Activated CD4-positive, alpha-beta T cell treated with anti-CD3 and anti-CD28 coated beads for 36 hours (primary cell): ENCODE results near the gene CYS1. TPM values are rescaled to one million over a fixed set of nuclear protein-coding genes. Genes with fewer than 3 reads are reported as not detected.

Experiments
- ATAC-seq: fragments of 200-7000 bp; cut with Tn5 transposase; one replicate; pipeline ENCODE4 v1.10.0; 2021; ENCODE audit warnings: mild to moderate bottlenecking, moderate library complexity
- CTCF ChIA-PET: fragments of 350-600 bp; sonication (Branson Sonifier 250); formaldehyde crosslinking; loops from one replicate; lab custom pipeline; 2021; ENCODE audit warnings: antibody characterized with exemption; lab: Charles Lee
- POLR2A ChIA-PET: fragments of 350-600 bp; sonication (Branson Sonifier 250); formaldehyde crosslinking; loops from one replicate; lab custom pipeline; 2021; ENCODE audit warnings: antibody characterized with exemption, inconsistent platforms; lab: Charles Lee
- DNase-seq: peaks from one replicate; pipeline ENCODE4 v3.0.0-alpha.2; 2020
- H3K27ac Mint-ChIP-seq: one replicate; pipeline ENCODE4 v1.8.0; 2021; ENCODE audit warnings: mixed read lengths
- H3K27me3 Mint-ChIP-seq: one replicate; pipeline ENCODE4 v1.8.0; 2021; ENCODE audit warnings: mixed read lengths
- H3K36me3 Mint-ChIP-seq: one replicate; pipeline ENCODE4 v1.8.0; 2021; ENCODE audit warnings: low read depth, mixed read lengths
- H3K4me1 Mint-ChIP-seq: one replicate; pipeline ENCODE4 v1.8.0; 2021; ENCODE audit warnings: mixed read lengths
- H3K4me3 Mint-ChIP-seq: one replicate; pipeline ENCODE4 v1.8.0; 2021; ENCODE audit warnings: mild to moderate bottlenecking, moderate library complexity, mixed read lengths
- H3K9me3 Mint-ChIP-seq: one replicate; pipeline ENCODE4 v1.8.0; 2021; ENCODE audit warnings: low read depth, mixed read lengths
- intact Hi-C, 2 experiments: fragments of 100-400 bp; cut with DNase I in 1 of 2; cut with micrococcal nuclease in 1 of 2; formaldehyde crosslinking; loops; one replicate each; pipeline versions ENCODE4 v1.14.2 to v1.15.1; 2022 to 2024; cut with DNase I, micrococcal nuclease
- total RNA-seq, 2 experiments: library from RNA; stranded (reverse); gene quantifications; one replicate each; pipeline ENCODE4 v1.2.3, GENCODE V29; 2021

CYS1 gene
- total RNA-seq, 2 experiments from 2014 or later = not detected

GRCh38 chr2:10059552-10060335, 20.5 kb downstream of the CYS1 start:
- peaks cover 5% of the 10 kb centered on the region for H3K4me1 Mint-ChIP-seq
- H3K9me3 Mint-ChIP-seq = no peaks in the 10 kb centered on the region
- peaks cover 2% of the 10 kb centered on the region for H3K27me3 Mint-ChIP-seq
- H3K4me3 Mint-ChIP-seq = no peak overlapping the region
- no peak for DNase-seq
- CTCF ChIA-PET = interaction anchor here (0.7 to 0.8 kb wide), 3 partner anchors 9 to 17 kb away, joined by 3 read pairs; no protein-coding TSS in a partner anchor
- no peak for ATAC-seq
- no peaks in the 10 kb centered on the region for H3K36me3 Mint-ChIP-seq
- intact Hi-C loops = no loop called here
- POLR2A ChIA-PET = no interaction called here
- no peak overlapping the region for H3K27ac Mint-ChIP-seq

GRCh38 chr2:10059016-10059351, 21.2 kb downstream of the CYS1 start:
- intact Hi-C loops = no loop called here
- POLR2A ChIA-PET = no interaction called here
- H3K4me1 Mint-ChIP-seq = peaks cover 5% of the 10 kb centered on the region
- no peak for ATAC-seq
- no peak overlapping the region for H3K4me3 Mint-ChIP-seq
- H3K9me3 Mint-ChIP-seq = no peaks in the 10 kb centered on the region
- H3K27me3 Mint-ChIP-seq = peaks cover 2% of the 10 kb centered on the region
- H3K36me3 Mint-ChIP-seq = no peaks in the 10 kb centered on the region
- DNase-seq = no peak
- CTCF ChIA-PET = interaction anchor here (0.7 kb wide), 1 partner anchor 18 kb away, joined by 3 read pairs; no protein-coding TSS in a partner anchor
- no peak overlapping the region for H3K27ac Mint-ChIP-seq

- H3K9me3 Mint-ChIP-seq = no peaks in the 10 kb centered on the region
- ChIA-PET POLR2A (no interaction called here), CTCF (interaction anchor here (0.6 to 2.5 kb wide), 9 partner anchors 10 to 378 kb away, joined by 3 to 12 read pairs (median 4); no protein-coding TSS in a partner anchor)
- no peak overlapping the region for H3K27ac Mint-ChIP-seq
- DNase-seq = no peak
- no peak for ATAC-seq
- H3K4me3 Mint-ChIP-seq = no peak overlapping the region
- H3K27me3 Mint-ChIP-seq = peaks cover 2% of the 10 kb centered on the region
- intact Hi-C loops = no loop called here
- peaks cover 5% of the 10 kb centered on the region for H3K4me1 Mint-ChIP-seq
- H3K36me3 Mint-ChIP-seq = no peaks in the 10 kb centered on the region
These were observed 21.8 kb downstream of the CYS1 start for GRCh38 chr2:10058251-10059015.

GRCh38 chr2:10057231-10058107, 22.7 kb downstream of the CYS1 start:
- peaks cover 5% of the 10 kb centered on the region for H3K4me1 Mint-ChIP-seq
- POLR2A ChIA-PET = interaction anchor here (0.7 to 1.2 kb wide), 2 partner anchors 71 to 99 kb away, joined by 3 read pairs; no protein-coding TSS in a partner anchor
- no peak overlapping the region for H3K4me3 Mint-ChIP-seq
- DNase-seq (peak; percentile 61), ATAC-seq (peak; percentile 53)
- CTCF ChIA-PET = interaction anchor here (0.6 to 2.5 kb wide), 22 partner anchors 9 to 1127 kb away, joined by 3 to 12 read pairs (median 4); no protein-coding TSS in a partner anchor
- intact Hi-C loops = no loop called here
- H3K27me3 Mint-ChIP-seq = peaks cover 2% of the 10 kb centered on the region
- no peaks in the 10 kb centered on the region for H3K9me3 Mint-ChIP-seq
- H3K36me3 Mint-ChIP-seq = no peaks in the 10 kb centered on the region
- no peak overlapping the region for H3K27ac Mint-ChIP-seq

- ChIA-PET POLR2A (interaction anchor here (0.7 kb wide), 1 partner anchor 100 kb away, joined by 3 read pairs; no protein-coding TSS in a partner anchor), CTCF (interaction anchor here (0.7 to 2.5 kb wide), 12 partner anchors 8 to 1126 kb away, joined by 3 to 12 read pairs (median 4); no protein-coding TSS in a partner anchor)
- H3K4me3 Mint-ChIP-seq = no peak overlapping the region
- peaks cover 2% of the 10 kb centered on the region for H3K27me3 Mint-ChIP-seq
- H3K27ac Mint-ChIP-seq = no peak overlapping the region
- ATAC-seq = no peak
- H3K36me3 Mint-ChIP-seq = peaks cover 5% of the 10 kb centered on the region
- no peak for DNase-seq
- H3K4me1 Mint-ChIP-seq = peaks cover 5% of the 10 kb centered on the region
- intact Hi-C loops = no loop called here
- H3K9me3 Mint-ChIP-seq = no peaks in the 10 kb centered on the region
These were observed 23.8 kb downstream of the CYS1 start for GRCh38 chr2:10056439-10056838.

GRCh38 chr2:10054976-10055375, 25.2 kb downstream of the CYS1 start:
- Mint-ChIP-seq H3K27ac (no peak overlapping the region), H3K9me3 (no peaks in the 10 kb centered on the region), H3K27me3 (peaks cover 2% of the 10 kb centered on the region), H3K36me3 (peaks cover 5% of the 10 kb centered on the region), H3K4me1 (peaks cover 5% of the 10 kb centered on the region), H3K4me3 (no peak overlapping the region)
- ChIA-PET CTCF (interaction anchor here (1.6 kb wide), 1 partner anchor 71 kb away, joined by 5 read pairs; no protein-coding TSS in a partner anchor), POLR2A (interaction anchor here (0.6 kb wide), 1 partner anchor 11 kb away, joined by 3 read pairs; no protein-coding TSS in a partner anchor)
- ATAC-seq = no peak
- intact Hi-C loops = no loop called here
- DNase-seq = no peak

GRCh38 chr2:10054424-10054823, 25.8 kb downstream of the CYS1 start:
- Mint-ChIP-seq H3K27ac (no peak overlapping the region), H3K27me3 (peaks cover 2% of the 10 kb centered on the region), H3K9me3 (no peaks in the 10 kb centered on the region), H3K36me3 (peaks cover 5% of the 10 kb centered on the region), H3K4me3 (no peak overlapping the region), H3K4me1 (peaks cover 5% of the 10 kb centered on the region)
- ChIA-PET CTCF (interaction anchor here (1.6 kb wide), 1 partner anchor 70 kb away, joined by 5 read pairs; no protein-coding TSS in a partner anchor), POLR2A (no interaction called here)
- DNase-seq = no peak
- intact Hi-C loops = no loop called here
- no peak for ATAC-seq

- no peaks in the 10 kb centered on the region for H3K9me3 Mint-ChIP-seq
- intact Hi-C loops = no loop called here
- no peak for DNase-seq
- H3K36me3 Mint-ChIP-seq = peaks cover 5% of the 10 kb centered on the region
- peaks cover 5% of the 10 kb centered on the region for H3K4me1 Mint-ChIP-seq
- ChIA-PET CTCF (interaction anchor here (0.7 to 5.7 kb wide), 6 partner anchors 19 to 240 kb away, joined by 3 to 31 read pairs (median 4); no protein-coding TSS in a partner anchor), POLR2A (no interaction called here)
- no peak overlapping the region for H3K27ac Mint-ChIP-seq
- peaks cover 2% of the 10 kb centered on the region for H3K27me3 Mint-ChIP-seq
- H3K4me3 Mint-ChIP-seq = no peak overlapping the region
- no peak for ATAC-seq
These were observed 26.9 kb downstream of the CYS1 start for GRCh38 chr2:10053351-10053750.

- no peak overlapping the region for H3K4me3 Mint-ChIP-seq
- CTCF ChIA-PET = interaction anchor here (0.6 to 5.7 kb wide), 7 partner anchors 20 to 618 kb away, joined by 3 to 31 read pairs (median 4); no protein-coding TSS in a partner anchor
- H3K9me3 Mint-ChIP-seq = no peaks in the 10 kb centered on the region
- H3K27me3 Mint-ChIP-seq = peaks cover 2% of the 10 kb centered on the region
- peaks cover 4% of the 10 kb centered on the region for H3K4me1 Mint-ChIP-seq
- intact Hi-C loops = no loop called here
- H3K27ac Mint-ChIP-seq = no peak overlapping the region
- no peak for DNase-seq
- no peak for ATAC-seq
- POLR2A ChIA-PET = interaction anchor here (0.6 to 0.7 kb wide), 2 partner anchors 21 to 195 kb away, joined by 3 to 5 read pairs; no protein-coding TSS in a partner anchor
- H3K36me3 Mint-ChIP-seq = peaks cover 5% of the 10 kb centered on the region
These were observed 28.0 kb downstream of the CYS1 start for GRCh38 chr2:10052216-10052615.

GRCh38 chr2:10048501-10049171, 31.6 kb downstream of the CYS1 start:
- Mint-ChIP-seq H3K9me3 (no peaks in the 10 kb centered on the region), H3K4me1 (peaks cover 5% of the 10 kb centered on the region), H3K36me3 (peaks cover 5% of the 10 kb centered on the region), H3K27me3 (no peaks in the 10 kb centered on the region), H3K4me3 (no peak overlapping the region), H3K27ac (no peak overlapping the region)
- ATAC-seq (no peak), DNase-seq (no peak)
- ChIA-PET POLR2A (interaction anchor here (0.6 to 1.0 kb wide), 4 partner anchors 63 to 247 kb away, joined by 3 to 7 read pairs (median 4); no protein-coding TSS in a partner anchor), CTCF (interaction anchor here (0.6 to 6.0 kb wide), 30 partner anchors 9 to 493 kb away, joined by 3 to 71 read pairs (median 4); partner anchors contain the start of gene TAF1B)
- intact Hi-C loops = loop anchor here (1.0 to 10.0 kb wide), 7 partner anchors 64 to 906 kb away; partner anchors contain the start of gene ADAM17 (in 2 of the 2)
